ENCODE data around the gene HDLBP.

GRCh38 chr2:241350878-241351639, 35.6 kb upstream of the HDLBP start:
- TF ChIP-seq POLR2AphosphoS5 (IDR thresholded peaks at IDR 0.05; ENCODE audit: low read depth, low read length) (no peak), REST (IDR thresholded peaks at IDR 0.05; ENCODE audit: insufficient read depth in 1 of 2, low read depth in 2 of 2, low read length in 2 of 2) (no peak), TAF1 (IDR thresholded peaks at IDR 0.05; ENCODE audit: borderline replicate concordance, insufficient read depth, low read length) (no peak), FOXP2 (optimal IDR thresholded peaks at IDR 0.05; ENCODE audit: borderline replicate concordance, extremely low read depth, extremely low read length, insufficient read depth) (no peak)

Measured in PFSK-1 (cell line).